Posterior cingulate gyrus (tissue), 11 donors: ENCODE data around the gene PYCR2.
"Not testable (repeated sequence)": the region's sequence is repeated elsewhere in the genome, so short reads cannot be mapped to it uniquely, and the experiment has no call there.

Experiments used
- DNase-seq, 10 donors: peaks; one replicate each; pipeline versions ENCODE4 v3.0.0 to v3.0.0-alpha.2; 2020 to 2021; ENCODE audit warnings: mixed read lengths in 3 of 10
- intact Hi-C: fragments of 100-400 bp; cut with DNase I; formaldehyde crosslinking; loops from one replicate; pipeline ENCODE4 v1.15.1; 2023

Gene PYCR2

GRCh38 chr1:225944387-225944786 is 20.3 kb upstream of the PYCR2 start:
- intact Hi-C loops = no loop called here
- peak in 2 of 10 donors; percentile 22 to 26 for DNase-seq

DNA sequence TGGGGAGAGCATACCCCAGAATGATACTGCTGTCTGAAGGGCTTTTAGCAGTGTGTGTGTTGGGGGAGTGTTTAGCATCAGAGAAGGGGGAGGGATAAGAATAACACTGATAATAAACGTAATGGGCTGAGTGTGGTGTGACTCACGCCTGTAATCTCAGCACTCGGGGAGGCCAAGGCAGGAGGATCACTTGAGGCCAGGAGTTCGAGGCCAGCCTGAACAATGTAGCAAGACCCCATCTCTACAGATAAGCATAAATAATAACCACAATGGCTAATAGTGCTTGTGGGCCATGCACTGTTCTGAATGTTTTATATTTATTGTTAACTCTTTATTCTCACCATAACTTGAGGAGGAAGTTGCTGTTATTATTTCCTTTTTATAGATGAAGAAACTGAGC is 19.5 kb upstream of the PYCR2 start:
- intact Hi-C loops = no loop called here
- DNase-seq = peak in 1 of 10 donors; percentile 1

GRCh38 chr1:225942574-225942973 is 18.5 kb upstream of the PYCR2 start:
- intact Hi-C loops = no loop called here
- peak in 1 of 10 donors; percentile 21 for DNase-seq

DNA sequence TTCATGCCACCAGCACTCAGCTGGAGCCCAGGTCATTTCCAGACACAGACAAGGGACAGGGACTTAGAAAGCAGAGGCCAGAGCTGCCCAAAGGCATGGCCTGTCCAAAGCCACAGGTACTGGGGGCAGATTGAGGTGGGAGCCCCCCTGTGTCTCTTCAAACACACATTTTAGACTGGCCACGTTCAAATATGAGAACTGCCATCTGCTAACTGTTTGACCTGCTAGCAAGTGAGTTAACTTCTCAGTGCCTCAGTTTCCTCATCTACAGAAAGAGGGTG is 17.8 kb upstream of the PYCR2 start:
- intact Hi-C loops = no loop called here
- DNase-seq = peak in 1 of 10 donors; percentile 19

- intact Hi-C loops = no loop called here
- peak in 2 of 10 donors; percentile 42 to 71 for DNase-seq
These were observed 17.3 kb upstream of the PYCR2 start, which contains the start of gene LEFTY2 for GRCh38 chr1:225941187-225941941. Gene LEFTY2 (minus strand): TSS chr1:225941220. CDS start chr1:225941140, 80 bp downstream.

DNA sequence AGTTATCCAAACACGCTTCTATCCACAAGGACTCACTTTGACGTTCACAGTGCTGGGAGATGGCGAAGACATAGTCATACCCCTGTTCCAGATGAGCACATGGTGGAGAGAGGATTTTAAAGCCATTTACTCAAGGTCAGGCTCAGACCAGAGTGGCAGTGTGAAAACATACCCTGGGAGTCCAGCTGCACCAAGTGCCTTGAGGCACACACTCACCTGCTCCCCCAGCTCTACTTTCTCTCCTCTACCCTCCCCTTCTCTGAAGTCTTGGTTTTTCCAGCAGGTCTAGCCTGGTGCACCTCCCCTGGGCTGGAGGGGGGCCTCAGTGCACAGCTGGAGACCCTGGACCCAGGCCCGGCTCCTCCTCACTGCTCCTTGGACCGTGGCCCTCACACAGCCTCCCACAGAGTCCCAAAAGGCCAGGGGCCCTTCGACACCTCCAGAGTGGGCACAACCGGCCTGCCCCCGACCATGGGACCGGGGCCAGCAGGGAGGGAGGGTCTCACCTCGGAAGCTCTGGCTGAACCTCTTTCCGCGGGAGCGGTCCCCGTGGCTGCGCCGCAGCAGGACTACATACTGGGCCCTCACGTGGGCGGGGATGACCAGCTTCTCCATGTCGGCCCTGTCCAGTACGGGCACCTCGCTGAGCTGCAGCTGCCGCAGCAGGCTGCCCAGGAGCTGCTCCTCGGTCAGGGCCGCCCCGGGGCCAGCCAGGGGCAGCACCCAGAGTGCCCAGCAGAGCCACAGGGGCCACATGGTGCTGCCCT is 16.5 kb upstream of the PYCR2 start:
- intact Hi-C loops = no loop called here
- DNase-seq = peak in 2 of 10 donors; percentile 81 to 85

DNA sequence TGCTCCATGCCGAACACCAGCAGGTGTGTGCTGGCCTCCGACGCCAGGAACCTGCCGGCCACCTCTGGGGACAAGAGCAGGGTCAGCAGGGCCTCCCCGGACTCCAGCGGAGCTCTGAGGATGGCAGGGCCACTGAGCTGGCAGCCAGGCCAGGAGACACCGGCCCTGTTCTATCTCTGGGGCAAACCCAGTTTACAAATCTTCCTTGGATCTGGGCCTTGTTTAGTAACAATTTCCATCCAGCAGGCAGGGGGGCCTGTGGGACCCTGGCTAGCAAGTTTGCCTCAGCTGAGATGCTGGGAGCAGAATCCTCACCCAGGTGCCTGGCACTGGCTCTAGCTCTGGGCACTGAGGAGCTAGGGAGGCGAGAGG is 15.9 kb upstream of the PYCR2 start:
- intact Hi-C loops = not testable (repeated sequence)
- peak in 2 of 10 donors; percentile 70 to 72 for DNase-seq

DNA sequence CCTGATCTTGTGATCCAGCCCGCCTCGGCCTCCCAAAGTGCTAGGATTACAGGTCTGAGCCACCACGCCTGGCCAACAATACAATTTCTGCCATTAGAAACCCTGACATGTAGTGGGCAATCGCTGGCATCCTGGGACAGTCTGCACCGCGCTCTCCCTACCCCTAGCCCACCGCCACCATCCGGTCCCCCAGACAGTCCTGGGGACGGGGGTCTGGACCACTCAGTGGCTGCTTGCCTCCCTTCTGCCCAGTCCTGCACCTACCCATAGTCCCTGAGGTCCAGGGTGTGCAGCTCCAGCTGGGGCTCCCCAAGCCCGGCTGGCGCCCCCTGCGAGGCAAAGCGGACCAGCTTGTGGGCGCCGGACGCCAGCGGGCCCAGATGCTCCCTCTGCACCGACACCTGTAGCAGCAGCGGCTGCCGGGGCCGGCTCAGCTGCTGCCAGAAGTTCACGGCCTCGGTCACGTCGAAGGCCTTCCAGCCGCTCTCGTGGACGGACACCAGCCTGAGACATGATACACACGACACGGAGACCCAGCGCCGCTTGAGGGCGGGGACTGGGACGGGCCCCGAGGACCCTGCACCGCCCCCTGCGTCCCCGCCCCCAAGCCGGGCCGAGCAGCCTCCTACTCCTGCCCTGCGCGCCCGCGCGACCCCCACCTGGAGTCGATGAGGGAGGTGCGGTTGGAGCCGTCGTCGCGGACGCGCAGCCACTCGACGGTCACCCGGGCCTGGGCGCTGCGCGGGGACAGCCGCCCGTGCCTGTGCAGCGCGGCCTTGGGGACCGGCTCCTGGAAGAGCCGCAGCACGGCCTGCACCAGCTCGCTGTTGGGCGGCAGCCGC is 15.3 kb upstream of the PYCR2 start:
- peak in 2 of 10 donors; percentile 60 to 75 for DNase-seq
- intact Hi-C loops = not testable (repeated sequence)

GRCh38 chr1:225937048-225937968 is 13.3 kb upstream of the PYCR2 start:
- peak in 2 of 10 donors; percentile 13 to 61 for DNase-seq
- intact Hi-C loops = no loop called here

GRCh38 chr1:225936523-225936922 is 12.5 kb upstream of the PYCR2 start:
- intact Hi-C loops = no loop called here
- DNase-seq = peak in 2 of 10 donors; percentile 11 to 18

DNA sequence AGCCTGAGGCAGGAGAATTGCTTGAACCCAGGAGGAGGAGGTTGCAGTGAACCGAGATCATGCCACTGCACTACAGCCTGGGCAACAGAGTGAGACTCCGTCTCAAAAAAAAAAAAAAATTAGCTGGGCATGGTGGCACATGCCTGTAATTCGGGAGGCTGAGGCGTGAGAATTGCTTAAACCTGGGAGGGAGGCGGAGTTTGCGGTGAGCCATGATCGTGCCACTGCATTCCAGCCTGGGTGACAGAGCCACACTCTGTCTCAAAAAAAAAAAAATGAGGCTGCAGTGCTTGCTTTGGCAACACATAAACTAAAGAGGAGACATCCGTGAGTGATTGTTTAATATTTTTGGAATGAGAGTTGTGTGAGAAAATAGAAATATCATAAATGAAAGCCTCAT is 12.0 kb upstream of the PYCR2 start:
- DNase-seq = peak in 2 of 10 donors; percentile 7 to 18
- intact Hi-C loops = not testable (repeated sequence)

DNA sequence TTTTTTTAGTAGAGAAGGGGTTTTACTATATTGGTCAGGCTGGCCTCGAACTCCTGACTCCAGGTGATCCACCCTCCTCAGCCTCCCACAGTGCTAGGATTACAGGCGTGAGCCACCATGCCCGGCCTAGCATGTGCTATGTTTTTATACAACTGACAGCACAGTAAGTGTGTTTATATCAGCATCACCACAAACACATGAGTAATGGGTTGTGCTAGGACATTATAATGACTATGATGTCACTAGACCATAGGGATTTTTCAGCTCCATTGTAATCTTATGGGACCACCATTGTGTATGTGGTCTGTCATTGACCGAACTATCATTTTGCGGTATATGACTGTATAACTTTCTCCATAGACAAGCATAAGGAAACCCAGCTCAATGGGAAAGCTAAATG is 10.7 kb upstream of the PYCR2 start:
- intact Hi-C loops = no loop called here
- DNase-seq = peak in 1 of 10 donors; percentile 57

- intact Hi-C loops = no loop called here
- no peak for DNase-seq
These were observed 9.0 kb upstream of the PYCR2 start for GRCh38 chr1:225933072-225933471.

- intact Hi-C loops = no loop called here
- peak in 1 of 10 donors; percentile 8 for DNase-seq
These were observed 7.5 kb upstream of the PYCR2 start for GRCh38 chr1:225931270-225932136.

- DNase-seq = no peak
- intact Hi-C loops = no loop called here
These were observed 6.5 kb upstream of the PYCR2 start for GRCh38 chr1:225930566-225930965.

DNA sequence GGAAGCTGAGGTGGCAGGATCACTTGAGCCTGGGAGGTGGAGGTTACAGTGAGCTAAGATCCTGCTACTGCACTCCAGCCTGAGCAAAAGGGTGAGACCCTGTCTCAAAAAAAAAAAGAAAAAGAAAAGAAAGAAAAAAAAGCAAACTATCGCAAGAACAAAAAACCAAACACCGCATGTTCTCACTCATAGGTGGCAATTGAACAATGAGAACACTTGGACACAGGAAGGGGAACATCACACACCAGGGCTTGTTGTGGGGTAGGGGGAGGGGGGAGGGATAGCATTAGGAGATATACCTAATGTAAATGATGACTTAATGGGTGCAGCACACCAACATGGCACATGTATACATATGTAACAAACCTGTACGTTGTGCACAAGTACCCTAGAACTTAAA is 5.4 kb upstream of the PYCR2 start:
- intact Hi-C loops, DNase-seq: not testable (repeated sequence)

GRCh38 chr1:225928186-225929175 is 4.4 kb upstream of the PYCR2 start:
- peak in 2 of 10 donors; percentile 32 to 58 for DNase-seq
- intact Hi-C loops = no loop called here
